ENCODE data around the gene FARP1. TPM values are rescaled to one million over a fixed set of nuclear protein-coding genes. Genes with fewer than 3 reads are reported as not detected.

The FARP1 gene
- total and polyA plus RNA-seq, 2 of the 8 experiments (the other 6 are each of a cell fraction or from before 2014, with no cell fraction given): 24.7 to 104 TPM

- Histone ChIP-seq H3K56ac (replicated peaks; ENCODE audit: insufficient read length, low read depth, low read length) (no peak overlapping the region), H2BK20ac (ENCODE audit: low read length) (no peak overlapping the region), H3K4ac (replicated peaks; ENCODE audit: insufficient read length, low read depth, low read length) (no peak overlapping the region), H3K14ac (ENCODE audit: insufficient read length) (no peak overlapping the region), H3K27ac (ENCODE audit: low read depth, low read length) (no peak overlapping the region), H3K27me3 (replicated peaks in 1 of 4; ENCODE audit: control insufficient read depth in 3 of 4, extremely low read depth in 1 of 4, insufficient read depth in 3 of 4, low read length in 3 of 4) (no peaks in the 10 kb centered on the region), H3K23me2 (ENCODE audit: low read depth, low read length) (peaks cover 5% of the 10 kb centered on the region; the same call in 1 of the 2 replicates), H2AK5ac (ENCODE audit: low read depth, low read length) (no peak overlapping the region), H2BK12ac (ENCODE audit: low read depth, low read length) (no peak overlapping the region), H4K91ac (replicated peaks; ENCODE audit: insufficient read length, low read length) (no peak overlapping the region), H3K9ac (replicated peaks in 1 of 4; ENCODE audit: extremely low read depth in 1 of 4, low read depth in 3 of 4, low read length in 3 of 4) (no peak overlapping the region), H3K23ac (ENCODE audit: insufficient read length) (no peak overlapping the region), H4K5ac (ENCODE audit: insufficient read length, low read depth, low read length) (no peak overlapping the region), H3K79me2 (ENCODE audit: control insufficient read depth in 1 of 2, insufficient read depth in 2 of 2, low read length in 2 of 2) (peaks cover 5 to 39% of the 10 kb centered on the region in 2 experiments; a peak in 3 of 4 replicates), H2BK15ac (ENCODE audit: low read length) (no peak overlapping the region), H3K9me3 (ENCODE audit: insufficient read depth in 2 of 2, low read depth in 1 of 2, low read length in 1 of 2) (no peaks in the 10 kb centered on the region), H3K18ac (ENCODE audit: extremely low read depth, low read length) (no peak overlapping the region), H3K36me3 (ENCODE audit: control insufficient read depth in 2 of 4, insufficient read depth in 4 of 4, low read length in 3 of 4) (no peaks in the 10 kb centered on the region), H3K4me3 (ENCODE audit: extremely low read depth in 1 of 4, insufficient read depth in 2 of 4, low read depth in 3 of 4, low read length in 4 of 4) (no peak overlapping the region), H2BK5ac (ENCODE audit: low read depth, low read length) (no peak overlapping the region), H4K20me1 (replicated peaks in 1 of 2; ENCODE audit: control insufficient read depth in 1 of 2, insufficient read depth in 2 of 2, low read length in 2 of 2) (peaks cover 2 to 5% of the 10 kb centered on the region in 2 experiments), H3K79me1 (ENCODE audit: low read depth, low read length) (peaks cover 5% of the 10 kb centered on the region; the same call in 1 of the 2 replicates), H3K4me1 (replicated peaks in 1 of 4; ENCODE audit: control insufficient read depth in 3 of 4, insufficient read depth in 4 of 4, low read length in 3 of 4) (peaks cover 0 to 23% (median 9%) of the 10 kb centered on the region in 4 experiments; a peak in 6 of 7 replicates), H4K8ac (ENCODE audit: extremely low read depth, insufficient read depth, low read length) (no peak overlapping the region), H2BK120ac (replicated peaks; ENCODE audit: low read depth, low read length) (no peak overlapping the region), H3K4me2 (ENCODE audit: insufficient read depth in 1 of 2, low read depth in 2 of 2, low read length in 2 of 2) (no peak overlapping the region), H2AFZ (ENCODE audit: low read length) (no peak overlapping the region)
- TF ChIP-seq CREB1 (IDR thresholded peaks at IDR 0.05) (0 out of 2 replicates have a peak, but pooled peaks have one; percentile 6), RFX5 (IDR thresholded peaks at IDR 0.05; ENCODE audit: borderline replicate concordance, low read depth, low read length) (no peak)
- ChIA-PET POLR2A (ENCODE audit: partially characterized antibody) (no interaction called here), CTCF (ENCODE audit: partially characterized antibody) (interaction anchor here (0.7 kb wide), 1 partner anchor 13 kb away, joined by 3 read pairs; no protein-coding TSS in a partner anchor)
- FAIRE-seq: no peak
- WGBS, 2 experiments (ENCODE audit: extremely low coverage in 1 of 2, insufficient coverage in 1 of 2, insufficient read length in 1 of 2, insufficient replicate concordance in 2 of 2, low coverage in 1 of 2, low lambda C conversion rate in 2 of 2, missing lambda C conversion rate in 1 of 2): 85% methylated on average over 13 of the region's 13 CpGs; no CpG with 5 or more reads in 1 of the 2 experiments
- DNase-seq (ENCODE audit: low read depth in 1 of 2, low spot score in 2 of 2): no peak
These were observed 136.7 kb downstream of the FARP1 start for GRCh38 chr13:98279473-98280175.

All from H1 (cell line).